IMR-90 (cell line): ENCODE results near the gene NETO2. TPM values are rescaled to one million over a fixed set of nuclear protein-coding genes. Genes with fewer than 3 reads are reported as not detected.

Experiments used
- ATAC-seq: fragments of 200-7000 bp; cut with Tn5 transposase; 2 replicates; pipeline ENCODE4 v1.9.1; 2020; ENCODE audit warnings: low read depth, mild to moderate bottlenecking, moderate library complexity
- BruUV-seq: library from RNA; stranded (reverse); fragments of 400-500 nt; replicated peaks from 2 replicates; lab custom pipeline; 2021; lab: Mats Ljungman, UMichigan
- CTCF ChIA-PET: fragments of 300-600 bp; formaldehyde crosslinking; extraction: SDS; loops from one replicate; lab custom pipeline; 2021; ENCODE audit warnings: antibody characterized with exemption; lab: Yijun Ruan, JAX
- POLR2A ChIA-PET: fragments of 300-600 bp; sonication (Branson Sonifier 250); formaldehyde crosslinking; loops from one replicate; lab custom pipeline; 2022; ENCODE audit warnings: antibody characterized with exemption; ENCODE audit not compliant: unreplicated experiment; lab: Charles Lee
- DNase-seq: peaks from one replicate; pipeline ENCODE4 v3.0.0; 2013
- H2AFZ ChIP-seq: replicated peaks from 2 replicates; pipeline ENCODE3; 2013; ENCODE audit warnings: low read length, mild to moderate bottlenecking; ENCODE audit not compliant: poor library complexity
- H2AK5ac ChIP-seq: 2 replicates; pipeline ENCODE4 v1.6.1; 2013; ENCODE audit warnings: low read depth, low read length, inconsistent platforms
- H2AK9ac ChIP-seq: replicated peaks from 2 replicates; pipeline ENCODE3; 2013; ENCODE audit warnings: mild to moderate bottlenecking, low read depth, low read length, moderate library complexity; ENCODE audit not compliant: poor library complexity
- H2BK120ac ChIP-seq: 2 replicates; pipeline ENCODE4 v1.6.1; 2013; ENCODE audit warnings: low read depth, low read length, inconsistent platforms
- H2BK15ac ChIP-seq: 3 replicates; pipeline ENCODE4 v1.6.1; 2013; ENCODE audit warnings: low read depth, low read length, inconsistent platforms
- H2BK20ac ChIP-seq: 2 replicates; pipeline ENCODE4 v1.6.1; 2013; ENCODE audit warnings: low read depth, mild to moderate bottlenecking, inconsistent platforms, low read length, moderate library complexity
- H2BK5ac ChIP-seq: 2 replicates; pipeline ENCODE4 v1.6.1; 2013; ENCODE audit warnings: mild to moderate bottlenecking, low read depth, low read length, inconsistent platforms; ENCODE audit not compliant: poor library complexity, severe bottlenecking
- H3K14ac ChIP-seq: replicated peaks from 2 replicates; pipeline ENCODE4 v1.6.1; 2013; ENCODE audit warnings: low read depth, low read length, inconsistent platforms
- H3K18ac ChIP-seq: 2 replicates; pipeline ENCODE4 v1.6.1; 2013; ENCODE audit warnings: low read depth, low read length, control low read depth
- H3K23ac ChIP-seq: 2 replicates; pipeline ENCODE4 v1.6.1; 2013; ENCODE audit warnings: low read depth, low read length, inconsistent platforms
- H3K27ac ChIP-seq: 2 replicates; pipeline ENCODE4 v1.5.1; 2013; ENCODE audit warnings: mild to moderate bottlenecking, control low read depth, low read length; ENCODE audit not compliant: insufficient read depth
- H3K27me3 ChIP-seq: 2 replicates; pipeline ENCODE4 v1.6.1; 2013; ENCODE audit warnings: low read length; ENCODE audit not compliant: control insufficient read depth, insufficient read depth
- H3K36me3 ChIP-seq: 2 replicates; pipeline ENCODE4 v1.6.1; 2013; ENCODE audit warnings: low read length, mixed read lengths; ENCODE audit not compliant: control insufficient read depth, insufficient read depth
- H3K4ac ChIP-seq: 2 replicates; pipeline ENCODE4 v1.6.1; 2013; ENCODE audit warnings: low read depth, low read length, inconsistent platforms
- H3K4me1 ChIP-seq: 2 replicates; pipeline ENCODE4 v1.6.1; 2013; ENCODE audit warnings: low read length, mixed read lengths; ENCODE audit not compliant: control insufficient read depth, insufficient read depth
- H3K4me2 ChIP-seq: 2 replicates; pipeline ENCODE4 v1.6.1; 2013; ENCODE audit warnings: low read depth, mild to moderate bottlenecking, control low read depth, low read length, moderate library complexity
- H3K4me3 ChIP-seq: 2 replicates; pipeline ENCODE4 v1.5.1; 2013; ENCODE audit warnings: low read depth, mild to moderate bottlenecking, control low read depth, low read length, moderate library complexity; ENCODE audit not compliant: insufficient read depth
- H3K56ac ChIP-seq: 2 replicates; pipeline ENCODE4 v1.6.1; 2013; ENCODE audit warnings: low read length, inconsistent platforms; ENCODE audit not compliant: insufficient read depth; ENCODE audit errors: extremely low read depth
- H3K79me1 ChIP-seq, 2 experiments: 2 replicates each; pipeline ENCODE4 v1.6.1; 2013; ENCODE audit warnings: low read length in 2 of 2, inconsistent platforms in 1 of 2, low read depth in 1 of 2
- H3K9ac ChIP-seq: 2 replicates; pipeline ENCODE4 v1.6.1; 2013; ENCODE audit warnings: low read depth, low read length, control low read depth
- H3K9me1 ChIP-seq: 2 replicates; pipeline ENCODE4 v1.6.1; 2013; ENCODE audit warnings: low read length, inconsistent platforms; ENCODE audit not compliant: insufficient read depth
- H3K9me3 ChIP-seq: 2 replicates; pipeline ENCODE4 v1.6.1; 2013; ENCODE audit warnings: low read length; ENCODE audit not compliant: control insufficient read depth, insufficient read depth
- H4K20me1 ChIP-seq: 2 replicates; pipeline ENCODE4 v1.6.1; 2013; ENCODE audit warnings: low read length, inconsistent platforms; ENCODE audit not compliant: insufficient read depth
- H4K5ac ChIP-seq: 2 replicates; pipeline ENCODE4 v1.6.1; 2013; ENCODE audit warnings: mild to moderate bottlenecking, low read depth, low read length, control low read depth
- H4K8ac ChIP-seq, 2 experiments: 2 replicates each; pipeline ENCODE4 v1.6.1; 2013; ENCODE audit warnings: low read depth in 2 of 2, low read length in 2 of 2, control low read depth in 1 of 2, inconsistent platforms in 1 of 2
- H4K91ac ChIP-seq: 2 replicates; pipeline ENCODE4 v1.6.1; 2013; ENCODE audit warnings: low read depth, low read length, inconsistent platforms; ENCODE audit not compliant: insufficient read depth
- BHLHE40 ChIP-seq: fragments of 150-350 bp; IDR thresholded peaks from 2 replicates; pipeline ENCODE4 v1.6.1; 2016; ENCODE audit warnings: mild to moderate bottlenecking, low read depth, low read length
- CEBPB ChIP-seq: IDR thresholded peaks from 2 replicates; pipeline ENCODE4 v1.6.1; 2012; ENCODE audit warnings: low read depth, low read length, improper control_type of control experiment
- CHD1 ChIP-seq: IDR thresholded peaks from 2 replicates; pipeline ENCODE4 v1.6.1; 2012; ENCODE audit warnings: low read depth, low read length, improper control_type of control experiment
- CTCF ChIP-seq: conservative IDR thresholded peaks from 2 replicates; pipeline ENCODE4 v1.5.1; 2012; ENCODE audit warnings: mild to moderate bottlenecking, low read depth, low read length, improper control_type of control experiment
- ELK1 ChIP-seq: fragments of 150-350 bp; IDR thresholded peaks from 2 replicates; pipeline ENCODE4 v1.6.1; 2016; ENCODE audit warnings: low read depth, mild to moderate bottlenecking, low read length, moderate library complexity, borderline replicate concordance
- FOS ChIP-seq: fragments of 150-350 bp; IDR thresholded peaks from 2 replicates; pipeline ENCODE4 v1.6.1; 2016; ENCODE audit warnings: low read depth, low read length
- MAFK ChIP-seq: IDR thresholded peaks from 2 replicates; pipeline ENCODE4 v1.6.1; 2012; ENCODE audit warnings: low read depth, low read length, improper control_type of control experiment
- MAZ ChIP-seq: IDR thresholded peaks from 2 replicates; pipeline ENCODE4 v1.6.1; 2012; ENCODE audit warnings: low read depth, mild to moderate bottlenecking, low read length, improper control_type of control experiment, moderate library complexity, borderline replicate concordance
- MXI1 ChIP-seq: IDR thresholded peaks from 2 replicates; pipeline ENCODE4 v1.6.1; 2012; ENCODE audit warnings: low read depth, mild to moderate bottlenecking, low read length, moderate library complexity, borderline replicate concordance
- NFE2L2 ChIP-seq: fragments of 150-350 bp; IDR thresholded peaks from 2 replicates; pipeline ENCODE4 v1.6.1; 2016; ENCODE audit warnings: low read depth, mild to moderate bottlenecking, low read length
- POLR2A ChIP-seq: IDR thresholded peaks from 2 replicates; pipeline ENCODE4 v1.6.1; 2012; ENCODE audit warnings: mild to moderate bottlenecking, low read depth, low read length
- RAD21 ChIP-seq: IDR thresholded peaks from 2 replicates; pipeline ENCODE4 v1.6.1; 2012; ENCODE audit warnings: low read length, improper control_type of control experiment
- RCOR1 ChIP-seq: IDR thresholded peaks from 2 replicates; pipeline ENCODE4 v1.6.1; 2012; ENCODE audit warnings: mild to moderate bottlenecking, low read length, improper control_type of control experiment; ENCODE audit not compliant: insufficient replicate concordance
- RFX5 ChIP-seq: IDR thresholded peaks from 2 replicates; pipeline ENCODE4 v1.8.0; 2012; ENCODE audit warnings: low read depth, mild to moderate bottlenecking, low read length, moderate library complexity
- SMC3 ChIP-seq: fragments of 150-350 bp; IDR thresholded peaks from 2 replicates; pipeline ENCODE4 v1.6.1; 2016; ENCODE audit warnings: low read depth, mild to moderate bottlenecking, antibody characterized with exemption, low read length, moderate library complexity
- USF2 ChIP-seq: fragments of 150-350 bp; IDR thresholded peaks from 2 replicates; pipeline ENCODE4 v1.6.1; 2017; ENCODE audit warnings: mild to moderate bottlenecking, antibody characterized with exemption, low read length, low read depth
- WGBS, 2 experiments: methylation state at CpG; one replicate each; pipeline versions ENCODE4 v1.1.5 to v1.1.7; 2013; ENCODE audit warnings: missing lambda C conversion rate in 2 of 2; ENCODE audit not compliant: insufficient read length in 1 of 2; ENCODE audit errors: extremely low coverage in 2 of 2; 5-methylcytosine and 5-hydroxymethylcytosine counted together
- dilution Hi-C: fragments of 300-500 bp; cut with HindIII; formaldehyde crosslinking; loops from one replicate; pipeline ENCODE4 v1.14.3; 2018; ENCODE audit warnings: low sequenced_read_pairs; ENCODE audit not compliant: unreplicated experiment
- in situ Hi-C: fragments of 300-500 bp; cut with MboI; formaldehyde crosslinking; loops from 3 replicates; pipeline ENCODE4 v1.14.3; 2019; ENCODE audit warnings: low sequenced_read_pairs, inconsistent platforms, mixed read lengths
- intact Hi-C: fragments of 100-400 bp; cut with micrococcal nuclease; formaldehyde crosslinking; loops from 2 replicates; pipeline ENCODE4 v1.10.0; 2022
- polyA plus RNA-seq, 3 experiments: library from polyadenylated mRNA; depleted of rRNA; stranded (reverse); fragments of >200 nt; gene quantifications; 2 replicates each; pipeline ENCODE4 v1.2.3, GENCODE V29; 2012; ENCODE audit warnings: low replicate concordance in 1 of 3
- total RNA-seq: library from RNA; depleted of rRNA; stranded (reverse); fragments of >200 nt; gene quantifications from 2 replicates; pipeline ENCODE4 v1.2.3, GENCODE V29; 2012

The NETO2 gene
- total and polyA plus RNA-seq, 2 of the 4 experiments (the other 2 are of a cell fraction): 38.5 to 39.3 TPM

GRCh38 chr16:47067203-47067602 is 76.5 kb downstream of the NETO2 start:
- WGBS, 2 experiments: 78% methylated on average over 3 of the region's 5 CpGs; no CpG with 5 or more reads in 1 of the 2 experiments
- no peak overlapping the region for H3K4me3 ChIP-seq
- H3K9me1 ChIP-seq: no peaks in the 10 kb centered on the region
- POLR2A ChIA-PET: no interaction called here
- no peak overlapping the region for H4K91ac ChIP-seq
- no peak overlapping the region for H3K18ac ChIP-seq
- no peak overlapping the region for H3K27ac ChIP-seq
- no peak for ATAC-seq
- no peaks in the 10 kb centered on the region for H3K9me3 ChIP-seq
- no peaks in the 10 kb centered on the region for H3K4me1 ChIP-seq
- no peak overlapping the region for H4K5ac ChIP-seq
- intact Hi-C loops (no loop called here), dilution Hi-C loops (no loop called here), in situ Hi-C loops (no loop called here)
- H3K56ac ChIP-seq: no peak overlapping the region
- H2BK120ac ChIP-seq: no peak overlapping the region
- H4K8ac ChIP-seq: no peak overlapping the region
- H2AK9ac ChIP-seq: no peak overlapping the region
- no peaks in the 10 kb centered on the region for H3K36me3 ChIP-seq
- H3K14ac ChIP-seq: no peak overlapping the region
- no peak overlapping the region for H3K4me2 ChIP-seq
- H2BK15ac ChIP-seq: no peak overlapping the region
- DNase-seq: no peak
- H3K9ac ChIP-seq: no peak overlapping the region
- no peak overlapping the region for H2AK5ac ChIP-seq
- no peak overlapping the region for H2AFZ ChIP-seq
- no peak overlapping the region for H2BK5ac ChIP-seq
- peaks cover 2% of the 10 kb centered on the region; the same call in 1 of the 2 replicates for H3K27me3 ChIP-seq
- no peaks in the 10 kb centered on the region for H3K79me1 ChIP-seq
- H4K20me1 ChIP-seq: no peaks in the 10 kb centered on the region
- H3K4ac ChIP-seq: no peak overlapping the region
- no TSS peak for BruUV-seq
- no peak overlapping the region for H3K23ac ChIP-seq
- H2BK20ac ChIP-seq: no peak overlapping the region
- CTCF ChIA-PET: no interaction called here
- TF ChIP-seq RAD21 (no peak), CTCF (no peak), MXI1 (no peak), MAFK (no peak), SMC3 (no peak), RFX5 (no peak), NFE2L2 (no peak), USF2 (no peak), MAZ (no peak), POLR2A (no peak), ELK1 (no peak), CEBPB (no peak), FOS (no peak), RCOR1 (no peak), BHLHE40 (no peak), CHD1 (no peak)
